T-helper 2 cell treated with Interferon-gamma antibody and Interleukin-4, amounts not matched to agents 100 ng/mL and 5 ng/mL, for 36 hours (primary cell): ENCODE data around the gene LRRC15. TPM values are rescaled to one million over a fixed set of nuclear protein-coding genes. Genes with fewer than 3 reads are reported as not detected.

Experiments
- intact Hi-C: fragments of 100-400 bp; cut with micrococcal nuclease; formaldehyde crosslinking; loops from one replicate; pipeline ENCODE4 v1.15.1; 2023
- total RNA-seq: library from RNA; stranded (reverse); gene quantifications from 2 replicates; pipeline ENCODE4 v1.2.3, GENCODE V29; 2022

Gene LRRC15
- total RNA-seq, 1 donor from 2014 or later: not detected

DNA sequence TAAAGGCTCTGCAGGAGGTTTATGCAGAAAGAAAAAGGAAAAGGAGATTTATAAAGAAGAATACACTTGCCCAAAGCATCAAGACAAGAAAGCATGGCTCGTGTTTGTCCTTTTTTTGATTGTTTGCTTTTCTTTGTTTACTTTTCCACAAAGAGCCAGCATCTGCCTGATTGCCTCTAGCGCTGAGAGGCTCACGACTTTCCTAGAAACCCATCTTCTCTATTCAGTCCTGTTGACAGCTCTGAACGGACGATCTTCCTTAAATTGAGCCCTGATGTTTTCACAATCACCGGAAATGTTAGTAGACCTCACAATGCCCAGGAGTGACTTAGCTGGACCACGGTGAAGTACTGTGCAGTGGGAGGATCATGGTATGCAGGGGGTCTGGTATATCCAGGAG is 17.1 kb upstream of the LRRC15 start:
- intact Hi-C loops: no loop called here

DNA sequence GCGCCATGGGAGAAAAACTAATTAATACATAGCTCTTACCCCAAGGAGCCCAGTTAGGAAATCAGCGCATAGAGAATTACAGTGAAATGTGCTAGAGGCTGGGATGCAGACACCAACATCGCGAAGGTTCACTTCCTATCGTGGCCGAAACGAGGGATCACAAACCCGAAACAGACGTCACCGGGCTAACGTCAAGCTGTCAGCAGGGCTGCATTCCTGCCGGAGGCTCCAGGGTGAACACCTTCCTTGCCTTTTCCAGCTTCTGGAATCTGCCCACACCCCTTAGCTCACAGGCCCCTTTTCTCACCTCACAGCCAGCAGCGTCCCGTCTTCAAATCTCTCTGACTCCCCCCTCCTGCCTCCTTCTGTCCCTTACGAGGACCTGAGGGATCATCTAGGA is 16.5 kb upstream of the LRRC15 start:
- intact Hi-C loops: no loop called here

DNA sequence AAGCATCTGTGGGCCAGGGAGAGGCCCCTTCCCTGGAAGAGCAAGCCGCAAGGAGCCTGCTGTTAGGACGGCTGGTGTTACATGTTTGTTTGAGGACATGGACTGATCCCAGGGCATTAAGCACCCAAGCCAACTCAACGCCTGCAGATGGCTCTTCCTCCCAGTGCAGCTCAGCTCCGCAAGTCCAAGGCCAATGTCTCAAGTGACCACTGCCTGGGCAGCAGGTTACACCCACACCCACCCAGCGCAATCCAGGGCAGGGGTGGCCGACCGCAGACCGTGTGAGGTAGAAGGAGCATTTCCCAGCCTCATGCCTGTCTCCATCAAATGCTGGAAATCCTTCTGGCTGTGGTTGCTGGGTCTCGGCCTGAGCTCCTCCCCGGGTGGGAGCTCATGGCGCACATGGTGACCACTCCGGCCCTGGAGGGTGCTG is 15.0 kb upstream of the LRRC15 start:
- intact Hi-C loops: no loop called here

DNA sequence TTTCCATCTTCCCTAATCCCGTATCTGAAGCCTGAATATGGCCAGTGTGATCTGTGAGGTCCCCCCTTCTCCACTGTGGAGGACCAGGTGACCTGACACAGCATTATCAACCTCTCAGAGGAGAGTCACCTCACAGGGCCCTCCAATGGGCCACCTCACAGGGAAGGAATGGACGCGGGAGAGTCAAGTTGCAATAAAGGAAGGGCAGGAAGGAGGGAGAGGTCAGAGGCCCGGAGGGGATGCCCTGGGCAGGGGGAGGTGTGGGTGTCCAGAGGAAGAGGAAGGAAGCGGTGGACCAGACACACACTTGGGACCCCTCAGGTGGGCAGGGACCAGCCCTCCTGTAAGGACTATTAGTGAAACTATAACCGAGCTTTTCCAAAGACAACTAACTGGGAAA is 14.6 kb upstream of the LRRC15 start:
- intact Hi-C loops: no loop called here

DNA sequence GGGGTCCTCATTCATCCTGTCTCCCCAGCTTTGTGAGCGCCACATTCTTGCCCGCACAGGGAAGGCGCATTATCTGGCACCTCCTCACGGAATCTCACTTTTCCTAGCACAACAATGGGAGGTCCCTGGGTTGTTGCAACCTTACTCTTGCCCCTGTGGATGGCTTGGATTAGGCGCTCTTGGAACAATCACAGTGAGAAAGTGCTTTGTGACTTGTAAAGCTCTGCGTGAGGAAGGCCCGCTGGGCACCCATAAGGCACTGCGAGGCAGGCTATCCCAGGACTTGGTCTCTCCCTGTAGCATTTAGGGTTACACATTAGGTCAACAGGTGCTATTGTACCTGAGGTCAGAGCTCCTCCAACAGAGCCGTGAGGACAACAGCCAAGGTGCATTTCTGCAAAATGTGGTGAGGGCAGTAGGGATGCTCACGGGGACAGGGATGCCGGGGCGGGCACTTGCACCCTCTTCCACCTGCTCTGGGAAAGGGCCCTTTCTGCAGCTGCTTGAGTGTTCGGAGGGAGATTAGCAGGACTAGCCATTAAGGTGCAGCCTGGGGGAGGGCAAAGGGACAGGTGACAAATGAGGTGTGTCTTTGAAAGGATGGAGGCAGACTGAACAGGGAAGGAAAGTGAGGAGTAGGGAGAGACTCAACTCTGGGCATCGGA is 13.9 kb upstream of the LRRC15 start:
- intact Hi-C loops: no loop called here

DNA sequence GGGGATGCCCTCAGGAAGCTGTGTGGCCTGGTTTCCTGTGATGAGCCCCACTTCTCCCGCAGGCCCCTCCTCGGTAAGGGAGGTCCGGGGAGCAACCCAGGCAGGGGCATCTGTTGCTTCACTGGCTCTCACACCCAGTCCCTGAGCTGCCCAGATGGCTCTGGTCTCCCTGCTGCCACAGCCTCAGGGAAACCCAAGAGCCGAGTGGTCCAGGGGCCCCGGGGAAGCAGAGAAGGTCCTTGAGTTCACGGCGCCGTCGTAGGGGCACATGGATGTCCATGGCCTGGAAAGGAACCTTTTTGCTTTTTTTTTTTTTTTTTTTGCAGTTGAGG is 13.3 kb upstream of the LRRC15 start:
- intact Hi-C loops: no loop called here

DNA sequence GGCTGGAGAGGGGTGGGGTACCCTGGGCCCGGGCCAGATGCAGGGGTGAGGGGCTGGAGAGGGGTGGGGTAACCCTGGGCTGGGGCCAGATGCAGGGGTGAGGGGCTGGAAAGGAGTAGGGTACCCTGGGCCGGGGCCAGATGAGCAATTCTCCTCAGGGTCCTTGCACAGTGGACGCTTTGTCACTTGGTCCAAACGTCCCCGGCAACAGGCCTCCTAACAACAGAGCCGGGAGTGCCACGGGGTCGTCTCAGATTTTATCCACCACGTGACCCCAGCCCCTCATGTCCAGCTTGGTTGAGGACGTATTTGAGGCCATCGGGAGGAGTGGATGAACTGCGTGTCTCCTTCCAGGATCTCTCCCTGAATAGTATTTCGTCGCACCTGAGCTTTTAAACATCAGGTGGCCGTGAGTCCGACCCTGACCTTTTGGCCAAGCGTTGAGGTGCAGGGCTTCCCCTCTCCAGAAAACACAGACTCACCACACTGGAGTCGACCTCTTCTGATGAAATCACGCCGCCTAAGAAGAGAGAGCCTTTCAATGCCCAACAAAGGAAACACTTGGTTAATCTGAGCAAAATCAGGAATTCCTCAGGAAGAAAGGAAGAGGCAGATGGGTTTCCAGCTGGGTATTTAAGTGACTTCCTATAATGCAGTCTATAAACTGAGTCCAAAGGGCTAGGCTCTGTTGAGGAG is 12.8 kb upstream of the LRRC15 start:
- intact Hi-C loops: no loop called here

DNA sequence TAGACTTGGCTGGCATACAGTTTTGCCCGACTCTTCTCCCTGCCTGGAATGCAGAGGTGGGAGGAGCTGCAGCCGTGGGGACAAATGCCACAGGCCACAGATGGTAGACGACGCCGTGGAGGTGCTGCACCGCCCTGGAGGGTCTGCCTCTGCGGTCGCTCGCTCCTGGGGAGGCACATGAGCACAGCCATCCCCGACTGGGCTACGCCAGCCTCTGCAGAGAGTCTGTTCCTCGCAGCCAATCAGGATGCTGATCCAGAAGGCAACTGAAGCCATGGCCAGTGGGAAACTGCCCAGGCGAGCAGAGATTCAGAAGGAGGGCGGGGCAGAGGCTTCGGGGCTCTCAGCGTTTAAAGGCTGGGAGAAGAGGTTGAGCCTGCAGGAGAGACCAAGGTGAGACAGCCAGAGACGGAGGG is 11.9 kb upstream of the LRRC15 start:
- intact Hi-C loops: no loop called here

DNA sequence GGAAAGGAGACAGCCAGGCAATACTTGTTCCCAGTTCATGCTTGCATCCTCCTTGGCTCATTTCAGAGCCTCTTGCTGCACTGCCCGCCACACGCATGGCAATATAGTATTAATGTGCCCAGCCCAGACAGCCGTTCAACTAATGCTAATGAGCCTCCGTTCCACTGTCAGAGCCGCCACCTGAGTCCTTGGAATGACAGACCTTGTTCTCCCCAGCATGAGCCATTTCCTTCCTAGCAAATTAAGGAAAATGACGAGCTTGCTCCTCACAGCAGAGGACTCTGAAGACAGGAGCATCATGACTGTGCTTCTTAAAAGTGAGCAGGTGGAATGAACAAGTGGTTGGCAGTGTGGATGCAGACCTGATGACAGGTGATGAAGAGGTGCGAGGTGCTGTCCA is 10.8 kb upstream of the LRRC15 start:
- intact Hi-C loops: no loop called here

DNA sequence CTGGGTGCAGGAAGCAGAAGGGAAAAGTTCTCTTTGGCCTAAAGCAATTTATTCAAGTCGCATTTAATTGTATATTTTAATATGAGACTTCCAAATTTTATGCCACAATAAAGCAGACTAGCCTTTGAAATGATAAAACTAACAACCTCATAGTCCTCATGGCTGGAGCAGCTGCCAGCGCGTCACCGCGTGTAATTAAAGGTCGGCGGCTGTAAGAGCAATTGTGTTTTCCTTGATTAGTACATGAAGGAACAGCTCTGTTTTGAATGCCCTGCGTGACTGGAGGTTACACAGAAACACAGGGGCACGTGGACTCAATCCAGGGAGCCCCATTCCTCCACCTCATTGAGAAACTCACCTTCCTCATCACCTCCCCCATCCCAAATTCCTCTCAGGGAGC is 10.1 kb upstream of the LRRC15 start:
- intact Hi-C loops: no loop called here

DNA sequence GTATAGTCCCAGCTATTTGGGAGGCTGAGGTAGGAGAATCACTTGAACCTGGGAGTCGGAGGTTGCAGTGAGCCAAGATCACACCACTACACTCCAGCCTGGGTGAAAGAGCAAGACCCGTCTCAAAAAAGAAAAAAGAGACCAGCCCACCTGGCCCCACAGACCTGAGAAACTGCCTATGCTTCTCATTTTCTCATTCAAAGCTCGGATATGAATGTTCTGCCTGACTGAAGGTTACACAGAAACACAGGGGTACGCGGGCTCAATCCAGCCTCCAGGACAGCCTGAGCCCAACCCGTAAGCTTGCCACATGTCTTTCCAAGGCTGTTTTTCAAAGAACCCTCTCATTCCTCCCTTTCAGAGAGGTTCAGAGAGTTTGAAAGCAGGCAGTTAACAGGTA is 9.7 kb upstream of the LRRC15 start:
- intact Hi-C loops: no loop called here

DNA sequence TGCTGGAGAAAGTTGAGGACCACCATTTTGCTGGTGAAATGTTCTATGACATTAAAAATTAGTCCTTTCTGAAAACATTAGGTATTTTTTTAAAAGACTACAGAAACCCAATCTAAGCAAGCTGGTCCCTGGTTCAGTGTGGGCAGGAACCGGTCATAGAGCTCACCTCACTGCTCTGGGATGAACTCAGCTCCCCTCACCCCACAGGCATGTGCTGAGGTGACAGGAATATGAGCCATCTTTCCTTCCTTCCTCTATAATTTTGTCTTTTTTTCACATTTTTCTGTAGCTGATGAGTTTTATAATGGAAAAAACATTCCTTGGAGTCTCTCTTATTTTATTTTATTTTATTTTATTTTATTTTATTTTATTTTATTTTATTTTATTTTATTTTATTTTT is 8.2 kb upstream of the LRRC15 start:
- intact Hi-C loops: no loop called here

DNA sequence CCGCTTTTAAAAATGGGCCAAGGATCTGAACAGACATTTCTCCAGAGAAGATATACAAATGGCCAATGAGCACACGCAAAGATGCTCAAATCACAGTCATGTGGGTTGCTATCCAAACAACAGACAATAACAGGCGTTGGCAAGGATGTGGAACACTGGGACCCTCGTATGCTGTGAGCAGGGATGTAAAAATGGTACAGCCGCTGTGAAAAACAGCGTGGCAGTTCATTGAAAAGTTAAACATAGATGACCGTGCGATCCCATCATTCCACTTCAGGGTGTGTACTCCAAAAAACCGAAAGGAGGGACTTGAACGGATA is 6.7 kb upstream of the LRRC15 start:
- intact Hi-C loops: no loop called here

DNA sequence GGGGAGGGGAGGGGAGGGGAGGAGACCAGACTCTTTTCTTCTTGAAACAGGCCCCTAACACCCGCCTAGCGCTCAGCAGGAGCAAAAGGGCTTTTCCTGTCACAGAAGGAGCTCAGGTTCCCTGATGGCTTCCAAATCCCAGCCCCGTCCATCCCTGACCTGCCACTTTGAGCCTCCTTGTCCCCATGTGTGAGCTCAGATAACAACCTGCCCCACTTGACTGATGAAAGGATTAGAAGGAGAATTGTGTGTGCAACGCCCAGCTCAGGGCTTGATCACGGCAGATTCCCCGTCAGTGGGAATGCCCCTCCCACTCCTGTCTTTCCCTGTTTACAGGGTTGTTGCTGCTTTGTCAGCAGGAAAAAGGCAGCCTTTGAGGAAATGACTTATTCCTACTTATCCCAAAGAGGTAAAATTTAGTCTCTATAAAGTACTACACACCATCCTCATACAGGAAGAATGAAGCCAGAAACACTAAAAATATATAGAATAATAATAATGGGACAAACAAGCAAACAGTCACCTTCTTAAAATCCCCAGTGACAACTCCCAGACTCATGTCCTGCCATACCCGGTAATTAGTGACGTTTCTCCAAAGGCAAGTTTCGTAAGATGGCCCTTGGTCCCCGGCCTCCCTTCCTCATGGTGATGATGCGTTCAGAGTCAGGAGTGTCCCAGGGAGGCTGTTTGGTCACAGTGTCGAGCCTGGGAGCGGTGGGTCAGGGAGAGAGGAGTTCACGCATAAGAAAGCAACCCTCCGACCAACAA is 6.1 kb upstream of the LRRC15 start:
- intact Hi-C loops: no loop called here

DNA sequence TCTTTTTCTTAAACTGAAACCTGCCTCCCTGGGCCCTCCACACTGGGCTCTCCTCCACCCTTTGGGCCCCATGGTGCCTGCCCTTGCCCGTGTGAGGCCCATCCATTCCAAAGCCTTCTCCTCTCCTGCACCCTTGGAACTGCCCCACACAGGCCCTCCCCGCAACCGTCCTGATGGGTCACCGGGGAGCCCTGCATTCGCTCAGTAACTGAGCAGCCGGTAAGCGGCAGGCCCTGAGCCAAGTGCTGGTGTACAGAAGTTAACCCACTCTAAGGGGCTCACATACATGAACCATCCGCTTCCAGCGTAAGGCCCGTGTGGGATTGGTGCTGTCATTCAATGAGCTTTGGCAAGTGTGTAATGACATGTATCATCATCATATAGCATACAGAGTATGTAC is 5.4 kb upstream of the LRRC15 start:
- intact Hi-C loops: no loop called here

DNA sequence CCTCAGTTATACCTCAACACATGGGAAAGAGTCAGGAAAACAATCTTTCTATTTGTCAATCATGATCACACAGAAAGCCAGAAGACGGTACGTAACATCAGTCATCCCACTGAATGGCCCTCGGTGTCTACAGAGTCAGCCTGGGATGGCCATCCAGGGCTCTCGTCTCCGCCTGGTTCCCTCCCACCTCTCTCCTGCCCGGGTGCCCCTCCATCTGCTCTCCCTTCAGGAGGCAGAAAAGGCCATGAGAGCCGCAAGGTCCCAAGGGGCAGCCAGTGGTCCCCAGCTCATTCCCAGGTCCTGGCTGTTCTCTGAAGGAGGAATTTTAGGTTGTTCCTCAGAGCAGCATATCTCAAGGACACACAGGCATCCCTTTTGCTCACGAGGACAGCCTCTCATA is 4.4 kb upstream of the LRRC15 start:
- intact Hi-C loops: no loop called here

DNA sequence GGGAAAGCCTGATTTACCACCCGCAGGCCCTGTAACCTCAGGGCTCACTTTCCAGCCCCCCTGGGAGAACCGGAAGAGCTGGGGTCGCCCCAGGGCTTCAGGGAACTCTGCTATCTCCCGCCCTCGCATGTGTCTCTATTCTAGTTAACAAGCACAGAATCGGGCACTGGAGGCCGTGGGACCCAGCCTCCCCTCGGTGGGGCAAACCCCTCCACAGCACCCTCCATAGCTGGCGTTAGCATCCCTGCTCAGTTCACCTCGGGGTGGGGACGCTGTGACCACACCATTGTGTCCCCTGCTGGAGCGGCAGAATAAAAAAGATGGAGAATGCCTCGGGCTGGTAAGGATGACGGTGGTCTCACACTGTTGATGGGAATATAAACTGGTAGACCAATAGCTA is 3.5 kb upstream of the LRRC15 start:
- intact Hi-C loops: no loop called here

DNA sequence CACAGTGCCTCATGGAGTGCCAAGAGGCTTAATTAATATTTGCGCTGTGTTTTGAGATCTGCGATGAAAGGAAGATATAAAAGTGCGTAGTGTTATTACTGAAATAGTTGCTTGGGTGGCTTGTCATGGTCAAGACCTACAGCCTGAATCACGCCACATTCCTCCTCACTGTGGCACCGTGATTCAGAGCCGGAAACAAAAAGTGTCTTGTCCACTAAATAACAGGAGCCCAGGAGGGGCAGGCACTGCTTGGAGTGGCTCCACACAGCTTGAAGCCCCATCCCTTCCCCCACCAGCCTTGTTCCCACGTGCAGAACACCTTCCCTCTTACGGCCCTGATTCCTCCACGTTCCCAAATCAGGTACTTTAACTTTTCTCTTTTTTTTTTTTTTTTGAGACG is 1.2 kb upstream of the LRRC15 start:
- intact Hi-C loops: no loop called here

DNA sequence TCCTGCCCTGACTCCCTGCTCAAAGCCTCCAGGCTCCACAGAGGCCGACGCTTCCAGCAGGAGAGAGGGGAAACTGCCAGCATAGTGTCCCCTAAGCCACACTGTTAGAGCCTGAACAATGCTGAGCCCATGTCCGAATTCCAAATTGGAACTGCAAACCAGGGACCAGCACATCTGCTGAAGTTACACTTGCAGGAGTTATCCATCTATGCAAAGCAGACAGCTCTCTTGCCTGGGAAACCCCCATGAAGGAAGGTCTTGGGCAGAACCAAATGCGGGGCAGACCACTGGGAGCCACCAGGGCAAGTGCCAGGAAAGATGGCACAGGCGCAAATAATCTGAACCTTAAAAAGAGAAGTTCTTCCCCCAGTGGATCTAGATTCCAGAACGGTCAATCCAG is 625 bp downstream of the LRRC15 start:
- intact Hi-C loops: no loop called here

DNA sequence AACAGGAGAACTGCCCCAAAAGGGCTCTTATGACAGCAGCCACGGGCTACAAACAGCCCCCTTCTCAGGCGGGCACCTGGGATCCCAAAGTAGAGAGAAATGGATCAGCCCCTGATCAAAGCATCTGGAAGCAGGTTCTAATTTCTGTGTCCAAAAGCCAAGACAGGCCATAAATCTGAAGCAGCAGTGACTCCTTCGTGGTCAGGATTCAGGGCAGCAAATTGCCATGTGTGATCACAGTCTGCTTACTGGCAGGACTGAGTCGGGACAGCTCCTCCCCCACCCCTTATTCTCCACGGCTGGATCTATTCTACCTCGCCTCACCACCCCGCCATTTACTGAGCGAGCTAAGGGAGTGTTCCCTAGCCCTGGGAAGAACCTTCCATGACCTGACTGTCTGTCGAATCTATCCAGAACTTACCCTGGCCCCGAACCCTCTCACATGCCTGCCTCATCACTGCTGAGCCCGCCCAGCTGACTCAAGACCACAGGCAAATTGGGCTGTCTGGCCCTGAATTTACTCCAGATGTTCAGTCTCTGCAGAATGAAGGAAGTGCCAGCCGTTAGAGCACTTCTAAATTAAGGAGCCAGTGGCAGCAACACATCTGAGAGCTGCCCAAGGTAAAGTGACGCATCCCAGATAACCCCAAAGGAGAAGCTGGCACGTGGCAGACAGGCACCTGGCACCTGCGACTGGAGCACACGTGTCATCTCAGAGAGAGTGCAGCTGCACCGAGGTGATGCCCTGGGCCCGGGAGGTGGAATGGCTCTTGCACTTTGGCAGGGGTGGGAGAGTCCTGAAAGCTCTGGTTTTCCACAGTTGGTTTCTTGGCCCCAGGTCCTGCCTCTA is 1.3 kb downstream of the LRRC15 start:
- intact Hi-C loops: no loop called here

DNA sequence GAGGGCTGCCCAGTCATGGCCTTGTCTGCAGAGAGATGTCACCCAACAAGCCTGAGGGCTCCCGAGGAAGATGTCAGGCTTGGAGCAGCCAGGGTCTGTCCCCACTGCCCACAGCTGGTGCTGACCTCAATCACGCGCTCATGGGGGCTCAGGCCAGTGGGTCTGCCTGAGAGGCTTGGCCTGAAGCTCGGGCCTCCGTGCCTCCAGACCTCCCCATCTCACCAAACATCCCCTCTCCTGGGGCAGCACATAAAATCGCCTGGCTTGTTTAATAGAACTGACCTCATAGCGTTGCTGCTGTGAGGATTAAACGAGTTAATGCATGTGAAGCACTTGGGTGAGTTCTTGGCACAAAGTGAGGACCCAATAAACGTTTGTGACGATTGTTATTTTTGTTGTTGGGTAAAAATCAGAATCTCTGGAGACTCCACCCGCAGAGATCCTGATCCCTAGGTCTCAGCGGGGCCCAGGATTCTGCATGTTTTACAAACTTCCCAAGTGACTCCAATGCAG is 3.5 kb downstream of the LRRC15 start:
- intact Hi-C loops: no loop called here

DNA sequence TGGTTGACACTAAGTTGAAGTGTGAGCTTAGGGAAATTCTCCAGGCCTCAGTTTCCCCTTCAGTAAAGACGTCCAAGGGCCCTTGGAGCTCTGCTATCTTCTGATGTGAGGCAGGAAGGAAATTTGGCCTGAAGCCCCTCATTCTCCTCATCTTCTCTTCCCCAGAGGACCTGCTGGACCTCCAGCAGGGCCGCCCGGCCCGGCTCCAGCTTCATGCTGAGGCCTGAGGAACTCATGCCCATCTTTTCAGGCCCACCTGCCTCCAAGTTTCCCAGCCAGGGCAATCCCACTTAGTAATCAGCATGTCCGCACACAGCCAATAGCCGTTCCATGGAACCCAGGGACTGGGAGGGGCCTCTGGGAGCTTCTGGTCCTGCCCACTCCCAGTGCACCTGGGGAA is 4.0 kb downstream of the LRRC15 start:
- intact Hi-C loops: no loop called here
